HEK293 (cell line): ENCODE data around the gene MAP3K9.

ENCODE experiments used
- CTCF ChIA-PET: fragments of 350-600 bp; formaldehyde crosslinking; extraction: SDS; loops from one replicate; lab custom pipeline; 2021; ENCODE audit warnings: antibody characterized with exemption; lab: Yijun Ruan, JAX
- POLR2A ChIA-PET: fragments of 300-600 bp; formaldehyde crosslinking; extraction: SDS; loops from one replicate; lab custom pipeline; 2020; ENCODE audit warnings: antibody characterized with exemption, inconsistent platforms; lab: Yijun Ruan, JAX
- H3K27ac ChIP-seq: fragments of 200-500 bp; sonication (Bioruptor generic); 2 replicates; pipeline ENCODE4 v1.5.1; 2014; ENCODE audit warnings: low read depth, low read length, control low read depth, inconsistent platforms; ENCODE audit errors: extremely low read depth
- H3K36me3 ChIP-seq, 2 experiments: fragments of 200-500 bp in 1 of 2; sonication (Bioruptor generic) in 1 of 2; 1 replicate in 1 of 2; 2 replicates in 1 of 2; pipeline ENCODE4 v1.5.1; 2014 to 2017; ENCODE audit warnings: inconsistent platforms in 2 of 2, low read length in 2 of 2; ENCODE audit not compliant: control insufficient read depth in 2 of 2, insufficient read depth in 1 of 2
- H3K4me1 ChIP-seq: fragments of 200-500 bp; sonication (Bioruptor generic); 2 replicates; pipeline ENCODE4 v1.5.1; 2014; ENCODE audit warnings: mild to moderate bottlenecking, low read length, inconsistent platforms; ENCODE audit not compliant: control insufficient read depth, insufficient read depth
- H3K4me3 ChIP-seq: 2 replicates; pipeline ENCODE4 v1.5.1; 2011; ENCODE audit warnings: low read depth, mild to moderate bottlenecking, control low read depth, low read length, moderate library complexity
- H3K9me3 ChIP-seq: fragments of 200-500 bp; sonication (Bioruptor generic); 2 replicates; pipeline ENCODE4 v1.5.1; 2014; ENCODE audit warnings: low read depth, low read length, inconsistent platforms; ENCODE audit not compliant: control insufficient read depth, insufficient read depth
- ELK4 ChIP-seq: IDR thresholded peaks from 2 replicates; pipeline ENCODE4 v1.6.1; 2011; ENCODE audit warnings: mild to moderate bottlenecking, low read depth, low read length, borderline replicate concordance
- MZF1 ChIP-seq: fragments of 450-650 bp; formaldehyde crosslinking; IDR thresholded peaks from 2 replicates; pipeline ENCODE4 v1.5.1; 2017; ENCODE audit warnings: missing biosample characterization, missing genetic modification characterization, borderline replicate concordance
- PATZ1 ChIP-seq: fragments of 450-650 bp; formaldehyde crosslinking; IDR thresholded peaks from 2 replicates; pipeline ENCODE4 v1.5.1; 2016; ENCODE audit warnings: missing biosample characterization, missing genetic modification characterization
- PRDM10 ChIP-seq: fragments of 450-650 bp; formaldehyde crosslinking; IDR thresholded peaks from 2 replicates; pipeline ENCODE4 v1.5.1; 2016; ENCODE audit warnings: missing biosample characterization, missing genetic modification characterization
- REST ChIP-seq: fragments of 450-650 bp; formaldehyde crosslinking; IDR thresholded peaks from 2 replicates; pipeline ENCODE4 v1.5.1; 2016; ENCODE audit warnings: missing biosample characterization, missing genetic modification characterization
- WT1 ChIP-seq: fragments of 450-650 bp; formaldehyde crosslinking; IDR thresholded peaks from 2 replicates; pipeline ENCODE4 v1.5.1; 2016; ENCODE audit warnings: missing biosample characterization, missing genetic modification characterization
- ZBTB48 ChIP-seq: fragments of 450-650 bp; formaldehyde crosslinking; IDR thresholded peaks from 2 replicates; pipeline ENCODE4 v1.5.1; 2016; ENCODE audit warnings: missing biosample characterization, missing genetic modification characterization
- ZBTB6 ChIP-seq: fragments of 450-650 bp; formaldehyde crosslinking; IDR thresholded peaks from 2 replicates; pipeline ENCODE4 v1.5.1; 2017; ENCODE audit warnings: missing biosample characterization, missing genetic modification characterization
- ZBTB8A ChIP-seq: fragments of 450-650 bp; formaldehyde crosslinking; IDR thresholded peaks from 2 replicates; pipeline ENCODE4 v1.5.1; 2016; ENCODE audit warnings: missing biosample characterization, missing genetic modification characterization
- ZNF10 ChIP-seq: fragments of 450-650 bp; formaldehyde crosslinking; IDR thresholded peaks from 2 replicates; pipeline ENCODE4 v1.5.1; 2017; ENCODE audit warnings: missing biosample characterization, missing genetic modification characterization
- ZNF114 ChIP-seq: fragments of 450-650 bp; formaldehyde crosslinking; IDR thresholded peaks from 2 replicates; pipeline ENCODE4 v1.5.0; 2017; ENCODE audit warnings: missing biosample characterization, missing genetic modification characterization
- ZNF140 ChIP-seq: fragments of 450-650 bp; formaldehyde crosslinking; IDR thresholded peaks from 2 replicates; pipeline ENCODE4 v1.5.1; 2016; ENCODE audit warnings: missing biosample characterization, missing genetic modification characterization
- ZNF174 ChIP-seq: fragments of 450-650 bp; formaldehyde crosslinking; IDR thresholded peaks from 2 replicates; pipeline ENCODE4 v1.5.0; 2017; ENCODE audit warnings: missing biosample characterization, mild to moderate bottlenecking, missing genetic modification characterization
- ZNF23 ChIP-seq: fragments of 450-650 bp; formaldehyde crosslinking; IDR thresholded peaks from 2 replicates; pipeline ENCODE4 v1.5.1; 2016; ENCODE audit warnings: missing biosample characterization, missing genetic modification characterization, borderline replicate concordance
- ZNF248 ChIP-seq: fragments of 450-650 bp; formaldehyde crosslinking; IDR thresholded peaks from 2 replicates; pipeline ENCODE4 v1.5.1; 2017; ENCODE audit warnings: missing biosample characterization, missing genetic modification characterization
- ZNF292 ChIP-seq: fragments of 450-650 bp; formaldehyde crosslinking; IDR thresholded peaks from 2 replicates; pipeline ENCODE4 v1.5.1; 2016; ENCODE audit warnings: low read depth, missing biosample characterization, missing genetic modification characterization, borderline replicate concordance
- ZNF341 ChIP-seq: fragments of 450-650 bp; formaldehyde crosslinking; IDR thresholded peaks from 2 replicates; pipeline ENCODE4; 2016; ENCODE audit warnings: low read depth, missing biosample characterization, missing genetic modification characterization
- ZNF350 ChIP-seq: fragments of 450-650 bp; formaldehyde crosslinking; IDR thresholded peaks from 2 replicates; pipeline ENCODE4 v1.5.0; 2017; ENCODE audit warnings: missing biosample characterization, mild to moderate bottlenecking, missing genetic modification characterization
- ZNF600 ChIP-seq: fragments of 450-650 bp; formaldehyde crosslinking; IDR thresholded peaks from 2 replicates; pipeline ENCODE4 v1.5.1; 2016; ENCODE audit warnings: missing biosample characterization, missing genetic modification characterization
- ZNF626 ChIP-seq: fragments of 450-650 bp; sonication (Bioruptor Pico); formaldehyde crosslinking; IDR thresholded peaks from 2 replicates; pipeline ENCODE4 v1.5.1; 2018; ENCODE audit warnings: missing biosample characterization, missing genetic modification characterization, inconsistent platforms
- ZNF629 ChIP-seq: fragments of 450-650 bp; formaldehyde crosslinking; IDR thresholded peaks from 2 replicates; pipeline ENCODE4 v1.5.1; 2017; ENCODE audit warnings: missing biosample characterization, missing genetic modification characterization
- ZNF701 ChIP-seq: fragments of 450-650 bp; formaldehyde crosslinking; IDR thresholded peaks from 2 replicates; pipeline ENCODE4 v1.5.1; 2016; ENCODE audit warnings: missing biosample characterization, missing genetic modification characterization
- ZNF76 ChIP-seq: fragments of 450-650 bp; formaldehyde crosslinking; IDR thresholded peaks from 2 replicates; pipeline ENCODE4; 2016; ENCODE audit warnings: low read depth, missing biosample characterization, missing genetic modification characterization, borderline replicate concordance
- ZNF792 ChIP-seq: fragments of 450-650 bp; formaldehyde crosslinking; IDR thresholded peaks from 2 replicates; pipeline ENCODE4 v1.5.1; 2016; ENCODE audit warnings: missing biosample characterization, missing genetic modification characterization
- ZNF843 ChIP-seq: fragments of 450-650 bp; formaldehyde crosslinking; IDR thresholded peaks from 2 replicates; pipeline ENCODE4 v1.5.1; 2016; ENCODE audit warnings: missing biosample characterization, missing genetic modification characterization

The MAP3K9 gene

GRCh38 chr14:70793637-70794036, 15.7 kb downstream of the MAP3K9 start:
- Histone ChIP-seq H3K9me3 (no peaks in the 10 kb centered on the region), H3K36me3 (peaks cover 0 to 26% of the 10 kb centered on the region in 2 experiments; a peak in 2 of 3 replicates), H3K4me3 (no peak overlapping the region), H3K27ac (no peak overlapping the region), H3K4me1 (peaks cover 10% of the 10 kb centered on the region)
- ChIA-PET POLR2A (no interaction called here), CTCF (no interaction called here)
- TF ChIP-seq ZBTB8A (tag by site-specific recombination) (no peak), PATZ1 (tag by site-specific recombination) (no peak), ZNF701 (tag by site-specific recombination) (no peak), ZBTB6 (tag by site-specific recombination) (no peak), ZNF843 (tag by site-specific recombination) (no peak), ZNF341 (tag by site-specific recombination) (no peak), ZNF600 (tag by site-specific recombination) (no peak), WT1 (tag by site-specific recombination) (no peak), ZNF76 (tag by site-specific recombination) (no peak), ZNF114 (no peak), ZNF140 (no peak), ZNF10 (tag by site-specific recombination) (no peak), ZBTB48 (tag by site-specific recombination) (no peak)

- Histone ChIP-seq H3K36me3 (peaks cover 0 to 26% of the 10 kb centered on the region in 2 experiments; a peak in 2 of 3 replicates), H3K4me1 (peaks cover 10% of the 10 kb centered on the region), H3K27ac (no peak overlapping the region), H3K9me3 (no peaks in the 10 kb centered on the region), H3K4me3 (no peak overlapping the region)
- POLR2A ChIA-PET: no interaction called here
- CTCF ChIA-PET: interaction anchor here (0.6 kb wide), 1 partner anchor 380 kb away, joined by 3 read pairs; no protein-coding TSS in a partner anchor
- TF ChIP-seq MZF1: no peak
- TF ChIP-seq PRDM10: no peak
- TF ChIP-seq ZNF350 (tag by site-specific recombination): no peak
- no peak for TF ChIP-seq ZNF792 (tag by site-specific recombination)
- no peak for TF ChIP-seq ZNF292
- no peak for TF ChIP-seq ZNF23 (tag by site-specific recombination)
- no peak for TF ChIP-seq ZNF629 (tag by site-specific recombination)
- no peak for TF ChIP-seq ELK4
- no peak for TF ChIP-seq ZNF341 (tag by site-specific recombination)
- no peak for TF ChIP-seq ZNF626 (tag by site-specific recombination)
- no peak for TF ChIP-seq REST (tag by site-specific recombination)
- TF ChIP-seq ZNF174 (tag by site-specific recombination): no peak
- no peak for TF ChIP-seq ZNF248 (tag by site-specific recombination)
Measured at GRCh38 chr14:70792939-70793338, 16.4 kb downstream of the MAP3K9 start.
